Ishikawa (cell line): ENCODE measurements around the gene ESR1.

Experiments used
- CEBPB ChIP-seq: IDR thresholded peaks from 2 replicates; pipeline ENCODE4 v1.6.1; 2012
- CREB1 ChIP-seq: IDR thresholded peaks from 2 replicates; pipeline ENCODE4 v1.6.1; 2012; ENCODE audit warnings: low read depth
- EGR1 ChIP-seq: IDR thresholded peaks from 2 replicates; pipeline ENCODE4 v1.6.1; 2012
- EP300 ChIP-seq: IDR thresholded peaks from 2 replicates; pipeline ENCODE4 v1.6.1; 2012; ENCODE audit warnings: borderline replicate concordance
- FOXM1 ChIP-seq: IDR thresholded peaks from 2 replicates; pipeline ENCODE4 v1.6.1; 2012; ENCODE audit warnings: low read depth, borderline replicate concordance
- MAX ChIP-seq: IDR thresholded peaks from 2 replicates; pipeline ENCODE4 v1.6.1; 2012
- NFIC ChIP-seq: IDR thresholded peaks from 2 replicates; pipeline ENCODE4 v1.6.1; 2012
- REST ChIP-seq: IDR thresholded peaks from 2 replicates; pipeline ENCODE4 v1.6.1; 2012; ENCODE audit warnings: low read depth, mild to moderate bottlenecking
- TAF1 ChIP-seq: IDR thresholded peaks from 2 replicates; pipeline ENCODE4 v1.6.1; 2012; ENCODE audit warnings: low read depth, mild to moderate bottlenecking
- TEAD4 ChIP-seq: IDR thresholded peaks from 2 replicates; pipeline ENCODE4 v1.6.1; 2012
- YY1 ChIP-seq: IDR thresholded peaks from 2 replicates; pipeline ENCODE4 v1.6.1; 2012; ENCODE audit warnings: low read depth
- ZBTB7A ChIP-seq: IDR thresholded peaks from 2 replicates; pipeline ENCODE4 v1.6.1; 2012; ENCODE audit warnings: low read depth

- TF ChIP-seq FOXM1 (no peak), TEAD4 (no peak), NFIC (no peak), TAF1 (no peak), EP300 (no peak), CEBPB (no peak), ZBTB7A (no peak), YY1 (no peak), EGR1 (no peak), MAX (no peak), REST (no peak), CREB1 (no peak)
Measured at GRCh38 chr6:152085451-152085921, 278.0 kb downstream of the ESR1 start.
